ENCODE data around the gene MDFI. TPM values are rescaled to one million over a fixed set of nuclear protein-coding genes. Genes with fewer than 3 reads are reported as not detected.

MDFI gene
- total RNA-seq, 1 donor from 2014 or later = 94.7 TPM

GRCh38 chr6:41670703-41671360 lies 32.6 kb downstream of the MDFI start:
- DNase-seq (ENCODE audit: low spot score in 2 of 2) = no peak
- H3K4me1 ChIP-seq = no peaks in the 10 kb centered on the region
- H3K36me3 ChIP-seq = no peaks in the 10 kb centered on the region
- no peaks in the 10 kb centered on the region for H3K9me3 ChIP-seq
- H3K4me3 ChIP-seq = no peak overlapping the region
- no peak for TF ChIP-seq CTCF (IDR thresholded peaks at IDR 0.05)
- H3K27ac ChIP-seq = no peak overlapping the region
- H3K27me3 ChIP-seq = no peaks in the 10 kb centered on the region
- intact Hi-C loops (cut with DNase I) = no loop called here

GRCh38 chr6:41671376-41671775 lies 33.1 kb downstream of the MDFI start:
- no peak for DNase-seq (ENCODE audit: low spot score in 2 of 2)
- intact Hi-C loops (cut with DNase I) = no loop called here
- no peaks in the 10 kb centered on the region for H3K36me3 ChIP-seq
- no peak overlapping the region for H3K27ac ChIP-seq
- no peaks in the 10 kb centered on the region for H3K27me3 ChIP-seq
- no peaks in the 10 kb centered on the region for H3K4me1 ChIP-seq
- H3K4me3 ChIP-seq = no peak overlapping the region
- H3K9me3 ChIP-seq = no peaks in the 10 kb centered on the region
- TF ChIP-seq CTCF (IDR thresholded peaks at IDR 0.05) = no peak

- Histone ChIP-seq H3K27me3 (no peaks in the 10 kb centered on the region), H3K9me3 (no peaks in the 10 kb centered on the region), H3K4me3 (no peak overlapping the region), H3K36me3 (no peaks in the 10 kb centered on the region), H3K27ac (no peak overlapping the region), H3K4me1 (no peaks in the 10 kb centered on the region)
- no peak for TF ChIP-seq CTCF (IDR thresholded peaks at IDR 0.05)
- intact Hi-C loops (cut with DNase I) = no loop called here
- DNase-seq (ENCODE audit: low spot score in 2 of 2) = no peak
Measured at GRCh38 chr6:41672016-41672415, 33.7 kb downstream of the MDFI start.

GRCh38 chr6:41672816-41673703 lies 34.8 kb downstream of the MDFI start:
- Histone ChIP-seq H3K27me3 (no peaks in the 10 kb centered on the region), H3K27ac (no peak overlapping the region), H3K4me1 (no peaks in the 10 kb centered on the region), H3K4me3 (no peak overlapping the region), H3K36me3 (no peaks in the 10 kb centered on the region), H3K9me3 (no peaks in the 10 kb centered on the region)
- intact Hi-C loops (cut with DNase I) = no loop called here
- no peak for TF ChIP-seq CTCF (IDR thresholded peaks at IDR 0.05)
- DNase-seq (ENCODE audit: low spot score in 2 of 2) = no peak

- Histone ChIP-seq H3K27ac (no peak overlapping the region), H3K27me3 (no peaks in the 10 kb centered on the region), H3K4me1 (no peaks in the 10 kb centered on the region), H3K4me3 (no peak overlapping the region), H3K36me3 (no peaks in the 10 kb centered on the region), H3K9me3 (no peaks in the 10 kb centered on the region)
- intact Hi-C loops (cut with DNase I) = no loop called here
- TF ChIP-seq CTCF (IDR thresholded peaks at IDR 0.05) = no peak
- DNase-seq (ENCODE audit: low spot score in 2 of 2) = no peak
Measured at GRCh38 chr6:41673704-41674000, 35.4 kb downstream of the MDFI start.

Data from ascending aorta (tissue), 2 donors.